Thyroid gland (tissue), 4 donors: ENCODE data around the gene EGFR.

Experiments used
- CTCF ChIP-seq, 6 experiments: fragments of 200-600 bp in 3 of 6; fragments of 450-650 bp in 3 of 6; sonication (generic) in 3 of 6; IDR thresholded peaks; one replicate each; pipeline ENCODE4 v1.5.1; 2016 to 2019; ENCODE audit warnings: antibody characterized with exemption in 6 of 6, mild to moderate bottlenecking in 2 of 6, inconsistent platforms in 1 of 6, moderate library complexity in 1 of 6
- POLR2A ChIP-seq, 2 donors: fragments of 450-650 bp; IDR thresholded peaks; one replicate each; pipeline ENCODE4 v1.6.1; 2017; ENCODE audit warnings: antibody characterized with exemption in 2 of 2, mild to moderate bottlenecking in 2 of 2, moderate library complexity in 1 of 2

- TF ChIP-seq POLR2A (IDR thresholded peaks at IDR 0.05) (no peak), CTCF (IDR thresholded peaks at IDR 0.05) (no peak)
Observed at GRCh38 chr7:55138663-55139062, 119.8 kb downstream of the EGFR start.
